Activated CD4-positive, alpha-beta T cell treated with anti-CD3 and anti-CD28 coated beads, Interleukin-2, amount 50 U/mL, for 16 hours (primary cell): ENCODE results near the gene CAPN11.
A peak's percentile ranks its signal among the peaks of the same experiment; 100 is the strongest.
"Not testable (repeated sequence)": the region's sequence is repeated elsewhere in the genome, so short reads cannot be mapped to it uniquely, and the experiment has no call there.

Experiments used
- DNase-seq: peaks from one replicate; pipeline ENCODE4 v3.0.0-alpha.2; 2020

CAPN11 gene

GRCh38 chr6:44132476-44132875 lies 26.1 kb upstream of the CAPN11 start:
- no peak for DNase-seq

GRCh38 chr6:44133003-44133931 lies 25.4 kb upstream of the CAPN11 start:
- no peak for DNase-seq

GRCh38 chr6:44133981-44134711 lies 24.5 kb upstream of the CAPN11 start:
- no peak for DNase-seq

GRCh38 chr6:44135173-44135758 lies 23.4 kb upstream of the CAPN11 start:
- no peak for DNase-seq

- DNase-seq = no peak
These were observed 22.7 kb upstream of the CAPN11 start for GRCh38 chr6:44135875-44136274.

- DNase-seq = no peak
These were observed 19.8 kb upstream of the CAPN11 start for GRCh38 chr6:44138717-44139350.

- DNase-seq = no peak
These were observed 19.3 kb upstream of the CAPN11 start for GRCh38 chr6:44139351-44139743.

- DNase-seq = no peak
These were observed 15.8 kb upstream of the CAPN11 start for GRCh38 chr6:44142835-44143234.

- DNase-seq = no peak
These were observed 14.9 kb upstream of the CAPN11 start for GRCh38 chr6:44143731-44144130.

GRCh38 chr6:44144536-44144935 lies 14.1 kb upstream of the CAPN11 start:
- not testable (repeated sequence) for DNase-seq

GRCh38 chr6:44145839-44146238 lies 12.8 kb upstream of the CAPN11 start:
- no peak for DNase-seq

GRCh38 chr6:44146685-44147084 lies 11.9 kb upstream of the CAPN11 start:
- DNase-seq = no peak

- no peak for DNase-seq
These were observed 11.4 kb upstream of the CAPN11 start for GRCh38 chr6:44147256-44147655.

- DNase-seq = no peak
These were observed 10.3 kb upstream of the CAPN11 start for GRCh38 chr6:44148306-44148705.

GRCh38 chr6:44149369-44150012 lies 9.1 kb upstream of the CAPN11 start:
- no peak for DNase-seq

- DNase-seq = no peak
These were observed 8.2 kb upstream of the CAPN11 start for GRCh38 chr6:44150317-44150917.

- DNase-seq = peak; percentile 82
These were observed 7.1 kb upstream of the CAPN11 start for GRCh38 chr6:44151348-44152108.

GRCh38 chr6:44152109-44152461 lies 6.5 kb upstream of the CAPN11 start:
- no peak for DNase-seq

- DNase-seq = no peak
These were observed 6.1 kb upstream of the CAPN11 start for GRCh38 chr6:44152533-44152932.

- DNase-seq = no peak
These were observed 4.6 kb upstream of the CAPN11 start for GRCh38 chr6:44154067-44154466.

GRCh38 chr6:44156494-44157151 lies 2.0 kb upstream of the CAPN11 start:
- no peak for DNase-seq
